Lower leg skin (tissue), 3 donors: ENCODE data around the gene EXOC7.

Source experiments
- CTCF ChIP-seq, 3 donors: fragments of 450-650 bp; IDR thresholded peaks; one replicate each; pipeline ENCODE4 v1.5.1; 2016; ENCODE audit warnings: antibody characterized with exemption in 3 of 3, mild to moderate bottlenecking in 3 of 3, moderate library complexity in 2 of 3
- POLR2A ChIP-seq, 2 donors: fragments of 450-650 bp; IDR thresholded peaks; one replicate each; pipeline ENCODE4 v1.6.1; 2016 to 2017; ENCODE audit warnings: antibody characterized with exemption in 2 of 2, mild to moderate bottlenecking in 1 of 2, moderate library complexity in 1 of 2

DNA sequence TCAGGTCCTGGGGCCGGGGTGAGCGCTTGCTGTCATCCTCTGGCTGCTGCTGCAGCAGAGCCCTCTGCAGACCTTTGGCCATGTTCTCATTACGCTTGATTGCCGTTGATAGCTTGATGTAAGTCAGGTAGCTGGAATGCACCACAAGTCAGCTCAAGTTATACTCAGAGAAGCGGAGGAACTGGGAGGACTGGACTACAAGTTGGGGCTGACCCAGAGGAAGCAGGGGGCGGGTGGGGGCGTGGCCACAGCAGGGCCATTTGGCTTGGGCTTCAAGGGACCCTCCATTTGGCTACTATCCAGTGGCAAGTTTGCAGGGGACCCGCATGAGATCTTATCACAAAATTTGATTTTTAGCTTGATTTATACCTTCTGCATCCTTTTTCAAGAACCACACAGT lies 57.5 kb downstream of the EXOC7 start:
- no peak for TF ChIP-seq CTCF (IDR thresholded peaks at IDR 0.05)
- TF ChIP-seq POLR2A (IDR thresholded peaks at IDR 0.05), result no peak
